ENCODE measurements around the gene SPN.
"Not testable (repeated sequence)": the region's sequence is repeated elsewhere in the genome, so short reads cannot be mapped to it uniquely, and the experiment has no call there.

GRCh38 chr16:29707160-29707559 is 44.1 kb downstream of the SPN start:
- TF ChIP-seq CTCF (conservative IDR thresholded peaks at IDR 0.05; ENCODE audit: low read depth, low read length); EZH2 (IDR thresholded peaks at IDR 0.05; ENCODE audit: low read length, unreplicated experiment): not testable (repeated sequence)
